ENCODE measurements around the gene PRR16. TPM values are rescaled to one million over a fixed set of nuclear protein-coding genes. Genes with fewer than 3 reads are reported as not detected.
"Not testable (repeated sequence)": the region's sequence is repeated elsewhere in the genome, so short reads cannot be mapped to it uniquely, and the experiment has no call there.

Gene PRR16
- total RNA-seq, 2 experiments from 2014 or later: not detected

DNA sequence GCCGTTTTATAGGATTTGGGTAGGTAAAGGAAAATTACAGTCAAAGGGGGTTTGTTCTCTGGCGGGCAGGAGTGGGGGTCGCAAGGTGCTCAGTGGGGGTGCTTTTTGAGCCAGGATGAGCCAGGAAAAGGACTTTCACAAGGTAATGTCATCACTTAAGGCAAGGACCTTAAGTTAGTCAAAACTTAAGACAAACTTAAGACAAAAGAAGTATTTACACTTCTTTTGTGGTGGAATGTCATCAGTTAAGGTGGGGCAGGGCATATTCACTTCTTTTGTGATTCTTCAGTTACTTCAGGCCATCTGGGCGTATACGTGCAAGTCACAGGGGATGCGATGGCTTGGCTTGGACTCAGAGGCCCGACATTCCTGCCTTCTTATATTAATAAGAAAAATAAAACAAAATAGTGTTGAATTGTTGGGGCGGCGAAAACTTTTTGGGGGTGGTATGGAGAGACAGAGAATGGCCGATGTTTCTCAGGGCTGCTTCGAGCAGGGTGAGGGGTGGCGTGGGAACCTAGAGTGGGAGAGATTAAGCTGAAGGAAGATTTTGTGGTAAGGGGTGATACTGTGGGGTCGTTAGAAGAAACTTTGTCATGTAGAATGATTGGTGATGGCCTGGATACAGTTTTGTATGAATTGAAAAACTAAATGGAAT lies 233.7 kb downstream of the PRR16 start:
- intact Hi-C loops (cut with micrococcal nuclease); H3K36me3 Mint-ChIP-seq (ENCODE audit: low read depth); CTCF ChIA-PET: not testable (repeated sequence)

DNA sequence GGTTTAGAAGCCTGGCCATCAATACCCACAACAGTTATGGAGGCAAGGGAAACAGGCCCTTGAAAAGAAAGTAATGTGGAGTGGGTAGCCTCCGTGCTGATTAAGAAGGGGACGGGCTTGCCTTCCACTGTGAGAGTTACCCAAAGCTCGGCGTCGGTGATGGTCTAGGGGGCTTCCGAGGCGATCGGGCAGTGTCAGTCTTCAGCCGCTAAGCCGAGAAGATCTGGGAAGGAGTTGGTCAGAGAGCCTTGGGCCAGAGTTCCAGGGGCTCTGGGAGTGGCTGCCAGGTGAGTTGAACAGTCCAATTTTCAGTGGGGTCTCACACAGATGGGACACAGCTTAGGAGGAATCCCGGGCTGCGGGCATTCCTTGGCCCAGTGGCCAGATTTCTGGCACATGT lies 236.6 kb downstream of the PRR16 start:
- H3K27ac Mint-ChIP-seq; H3K4me1 Mint-ChIP-seq (ENCODE audit: low read depth); H3K4me3 Mint-ChIP-seq; CTCF ChIA-PET; H3K36me3 Mint-ChIP-seq (ENCODE audit: low read depth); H3K9me3 Mint-ChIP-seq; intact Hi-C loops (cut with micrococcal nuclease); DNase-seq: not testable (repeated sequence)
- H3K27me3 Mint-ChIP-seq (ENCODE audit: low read depth): peaks cover 13% of the 10 kb centered on the region

More for the DNA sequence above, 233.7 kb downstream of the PRR16 start:
- H3K27ac Mint-ChIP-seq; DNase-seq; H3K4me1 Mint-ChIP-seq (ENCODE audit: low read depth); H3K4me3 Mint-ChIP-seq; H3K9me3 Mint-ChIP-seq: not testable (repeated sequence)
- H3K27me3 Mint-ChIP-seq (ENCODE audit: low read depth): peaks cover 13% of the 10 kb centered on the region

DNA sequence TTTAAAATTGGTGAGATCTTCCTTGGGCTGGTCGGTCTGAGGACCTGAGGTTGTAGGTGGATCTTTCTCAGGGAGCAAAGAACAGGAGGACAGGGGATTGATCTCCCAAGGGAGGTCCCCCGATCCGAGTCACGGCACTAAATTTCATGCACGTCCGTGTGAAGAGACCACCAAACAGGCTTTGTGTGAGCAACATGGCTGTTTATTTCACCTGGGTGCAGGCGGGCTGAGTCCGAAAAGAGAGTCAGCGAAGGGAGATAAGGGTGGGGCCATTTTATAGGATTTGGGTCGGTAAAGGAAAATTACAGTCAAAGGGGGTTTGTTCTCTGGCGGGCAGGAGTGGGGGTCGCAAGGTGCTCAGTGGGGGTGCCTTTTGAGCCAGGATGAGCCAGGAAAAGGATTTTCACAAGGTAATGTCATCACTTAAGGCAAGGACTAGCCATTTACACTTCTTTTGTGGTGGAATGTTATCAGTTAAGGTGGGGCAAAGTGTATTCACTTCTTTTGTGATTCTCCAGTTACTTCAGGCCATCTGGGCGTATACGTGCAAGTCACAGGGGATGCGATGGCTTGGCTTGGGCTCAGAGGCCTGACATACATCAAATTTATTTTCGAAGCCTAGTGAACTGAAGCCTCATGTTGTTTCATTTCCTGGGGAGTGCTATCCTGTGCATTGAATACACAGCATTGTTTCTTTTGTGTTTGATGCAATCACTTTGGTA lies 238.9 kb downstream of the PRR16 start:
- intact Hi-C loops (cut with micrococcal nuclease): not testable (repeated sequence)

DNA sequence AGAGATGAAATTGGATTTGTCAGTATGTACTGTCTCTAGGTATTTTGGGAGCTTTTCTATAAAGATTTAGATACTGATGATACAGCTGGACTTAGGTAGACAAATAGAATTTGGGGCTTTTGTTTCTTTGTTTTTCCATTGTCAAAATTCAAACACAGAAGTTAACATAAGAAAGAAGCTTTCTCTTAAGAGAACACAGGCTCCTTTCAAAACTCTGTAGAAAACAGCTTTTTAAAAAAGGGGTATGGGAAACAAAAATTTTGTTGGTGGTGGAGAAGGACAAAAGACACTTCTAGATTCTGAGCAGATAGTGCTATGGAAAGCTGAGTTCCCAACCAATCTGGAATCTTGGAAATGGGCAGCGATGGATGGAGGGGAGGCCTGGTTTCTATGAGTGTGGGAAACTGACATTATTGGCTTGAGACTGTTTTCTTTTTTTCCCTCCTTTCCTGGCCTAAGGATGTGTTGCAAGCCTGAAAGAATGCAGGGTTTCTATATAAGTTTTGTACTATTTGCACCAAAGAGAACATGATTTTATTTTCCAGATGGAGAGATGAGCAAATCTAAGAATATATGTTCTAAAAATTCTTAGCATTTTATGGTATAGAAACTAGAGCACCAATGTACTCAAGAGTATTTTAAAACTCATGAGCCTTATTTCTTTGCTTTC lies 240.0 kb downstream of the PRR16 start:
- H3K36me3 Mint-ChIP-seq (ENCODE audit: low read depth): no peaks in the 10 kb centered on the region
- H3K4me1 Mint-ChIP-seq (ENCODE audit: low read depth): no peaks in the 10 kb centered on the region
- H3K4me3 Mint-ChIP-seq: no peak overlapping the region
- no peaks in the 10 kb centered on the region for H3K9me3 Mint-ChIP-seq
- no peak overlapping the region for H3K27ac Mint-ChIP-seq
- peaks cover 13% of the 10 kb centered on the region for H3K27me3 Mint-ChIP-seq (ENCODE audit: low read depth)
- no peak for DNase-seq
- CTCF ChIA-PET: no interaction called here
- intact Hi-C loops (cut with micrococcal nuclease): no loop called here

More for the DNA sequence above, 238.9 kb downstream of the PRR16 start:
- H3K4me1 Mint-ChIP-seq (ENCODE audit: low read depth); H3K36me3 Mint-ChIP-seq (ENCODE audit: low read depth); H3K27ac Mint-ChIP-seq; H3K9me3 Mint-ChIP-seq; CTCF ChIA-PET; H3K4me3 Mint-ChIP-seq; DNase-seq: not testable (repeated sequence)
- H3K27me3 Mint-ChIP-seq (ENCODE audit: low read depth): peaks cover 13% of the 10 kb centered on the region

DNA sequence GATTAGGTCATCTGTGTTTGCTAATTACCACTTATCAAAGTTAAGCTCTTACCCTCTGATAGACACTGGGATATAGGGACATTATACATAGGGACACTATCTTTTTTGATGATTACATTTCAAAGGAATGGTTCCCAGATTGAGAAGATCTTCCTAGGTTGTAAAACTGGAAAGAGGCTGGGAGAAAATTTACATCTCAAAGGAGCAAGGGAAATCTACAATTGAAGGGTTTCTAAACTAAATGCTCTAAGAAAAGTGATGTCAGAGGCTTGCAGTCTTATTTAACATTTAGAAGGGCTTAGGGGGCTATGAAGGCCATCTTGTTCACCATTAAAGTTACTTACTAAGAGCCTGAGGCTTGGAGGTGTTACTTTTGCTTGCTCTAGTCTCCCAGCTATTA lies 242.8 kb downstream of the PRR16 start:
- no peak for DNase-seq
- H3K4me3 Mint-ChIP-seq: no peak overlapping the region
- intact Hi-C loops (cut with micrococcal nuclease): no loop called here
- H3K9me3 Mint-ChIP-seq: no peaks in the 10 kb centered on the region
- no peak overlapping the region for H3K27ac Mint-ChIP-seq
- H3K4me1 Mint-ChIP-seq (ENCODE audit: low read depth): no peaks in the 10 kb centered on the region
- CTCF ChIA-PET: interaction anchor here (0.6 kb wide), 1 partner anchor 21 kb away, joined by 3 read pairs; no protein-coding TSS in a partner anchor
- H3K27me3 Mint-ChIP-seq (ENCODE audit: low read depth): peaks cover 4% of the 10 kb centered on the region
- H3K36me3 Mint-ChIP-seq (ENCODE audit: low read depth): no peaks in the 10 kb centered on the region

DNA sequence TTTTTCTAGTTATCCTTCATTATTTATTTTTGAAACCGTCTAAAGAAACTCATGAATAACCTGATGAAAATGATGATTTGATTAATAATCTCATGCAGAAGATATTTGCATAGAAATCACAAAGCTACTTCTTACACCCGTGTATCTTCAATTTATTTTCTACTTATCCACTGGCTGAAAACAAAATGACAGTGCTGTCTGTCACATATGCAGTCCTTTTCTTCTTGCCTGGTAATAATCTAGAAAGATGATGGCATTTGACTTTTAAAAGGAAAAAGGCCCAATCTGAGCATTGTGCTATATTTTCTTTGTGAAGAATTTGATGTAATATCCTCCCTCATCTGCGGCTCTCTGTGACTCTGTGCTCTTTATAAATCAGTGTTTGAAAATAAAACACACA lies 253.3 kb downstream of the PRR16 start:
- Mint-ChIP-seq H3K4me1 (ENCODE audit: low read depth) (no peaks in the 10 kb centered on the region), H3K27me3 (ENCODE audit: low read depth) (no peaks in the 10 kb centered on the region), H3K9me3 (peaks cover 2% of the 10 kb centered on the region), H3K27ac (no peak overlapping the region), H3K4me3 (no peak overlapping the region), H3K36me3 (ENCODE audit: low read depth) (no peaks in the 10 kb centered on the region)
- DNase-seq: no peak
- intact Hi-C loops (cut with micrococcal nuclease): no loop called here
- CTCF ChIA-PET: no interaction called here

DNA sequence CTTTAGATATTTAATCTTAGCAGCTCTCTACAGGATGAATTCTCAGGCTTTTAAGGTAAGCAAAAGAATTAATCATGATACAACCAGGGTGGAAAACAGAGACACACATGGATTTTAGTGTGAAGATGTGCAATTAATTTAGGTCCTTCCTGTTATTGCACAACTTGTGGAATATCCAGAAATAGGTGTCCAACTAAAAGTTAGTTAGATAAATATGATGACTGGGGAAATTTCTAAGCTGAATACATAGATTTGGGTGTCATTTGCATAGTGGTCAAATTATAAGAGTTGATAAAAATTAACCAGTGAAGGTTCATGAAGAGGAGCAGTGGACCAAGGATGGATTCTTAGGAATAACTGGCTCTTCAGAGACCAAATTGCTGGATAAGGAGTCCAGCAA lies 266.1 kb downstream of the PRR16 start:
- Mint-ChIP-seq H3K27me3 (ENCODE audit: low read depth) (no peaks in the 10 kb centered on the region), H3K4me3 (no peak overlapping the region), H3K9me3 (no peaks in the 10 kb centered on the region), H3K27ac (no peak overlapping the region), H3K4me1 (ENCODE audit: low read depth) (no peaks in the 10 kb centered on the region), H3K36me3 (ENCODE audit: low read depth) (no peaks in the 10 kb centered on the region)
- CTCF ChIA-PET: no interaction called here
- no peak for DNase-seq
- intact Hi-C loops (cut with micrococcal nuclease): no loop called here

DNA sequence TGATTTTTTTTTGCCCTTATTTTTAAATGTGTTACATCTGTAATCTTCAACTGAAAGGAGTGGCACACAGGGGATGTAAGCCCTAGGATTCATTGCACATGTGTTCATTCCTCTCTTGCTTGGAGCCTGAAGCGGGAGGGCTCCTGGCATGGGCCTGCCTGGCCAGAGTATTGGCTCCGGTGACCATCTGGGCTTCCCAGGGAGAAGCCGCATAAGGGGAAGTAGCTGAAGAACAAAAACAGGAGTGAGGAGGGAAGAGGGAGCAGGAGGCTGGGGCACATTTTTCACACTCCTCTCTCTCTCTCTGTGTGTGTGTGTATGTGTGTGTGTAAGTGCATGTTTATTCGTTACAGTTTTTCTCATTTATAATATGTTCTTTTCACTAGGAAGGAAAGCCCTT lies 269.9 kb downstream of the PRR16 start:
- no peaks in the 10 kb centered on the region for H3K4me1 Mint-ChIP-seq (ENCODE audit: low read depth)
- no peaks in the 10 kb centered on the region for H3K27me3 Mint-ChIP-seq (ENCODE audit: low read depth)
- no peak overlapping the region for H3K27ac Mint-ChIP-seq
- intact Hi-C loops (cut with micrococcal nuclease): no loop called here
- CTCF ChIA-PET: no interaction called here
- H3K36me3 Mint-ChIP-seq (ENCODE audit: low read depth): no peaks in the 10 kb centered on the region
- DNase-seq: no peak
- H3K9me3 Mint-ChIP-seq: peaks cover 3% of the 10 kb centered on the region
- H3K4me3 Mint-ChIP-seq: no peak overlapping the region

DNA sequence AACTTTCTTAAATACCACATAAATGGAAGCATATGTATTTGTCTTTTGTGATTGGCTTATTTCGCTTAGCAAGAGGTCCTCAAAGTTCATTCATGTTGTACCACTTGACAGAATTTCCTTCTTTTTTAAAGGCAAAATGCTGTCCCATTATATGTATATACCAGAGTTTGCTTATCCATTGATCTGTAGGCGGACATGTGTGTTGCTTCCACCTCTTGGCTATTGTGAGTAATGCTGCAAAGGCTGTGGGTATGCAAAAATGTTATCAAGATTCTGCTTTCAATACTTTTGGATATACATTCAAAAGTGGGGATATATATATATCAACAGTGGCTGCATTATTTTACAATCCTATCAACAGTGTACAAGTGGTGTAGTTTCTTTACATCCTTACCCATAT lies 271.0 kb downstream of the PRR16 start:
- H3K4me1 Mint-ChIP-seq (ENCODE audit: low read depth): no peaks in the 10 kb centered on the region
- no peaks in the 10 kb centered on the region for H3K27me3 Mint-ChIP-seq (ENCODE audit: low read depth)
- peaks cover 3% of the 10 kb centered on the region for H3K9me3 Mint-ChIP-seq
- CTCF ChIA-PET: no interaction called here
- no peak overlapping the region for H3K4me3 Mint-ChIP-seq
- no peak for DNase-seq
- intact Hi-C loops (cut with micrococcal nuclease): no loop called here
- no peak overlapping the region for H3K27ac Mint-ChIP-seq
- no peaks in the 10 kb centered on the region for H3K36me3 Mint-ChIP-seq (ENCODE audit: low read depth)

Measured in activated naive CD4-positive, alpha-beta T cell treated with anti-CD3 and anti-CD28 coated beads for 36 hours (primary cell).